GM21576 (cell line): ENCODE measurements around the gene ABCB6.
A peak's percentile ranks its signal among the peaks of the same experiment; 100 is the strongest.

Experiments
- ATAC-seq: cut with Tn5 transposase; IDR thresholded peaks from one replicate; pipeline ENCODE4 v1.9.1; 2021; ENCODE audit warnings: mild to moderate bottlenecking, moderate library complexity; ENCODE audit not compliant: unreplicated experiment

The ABCB6 gene

GRCh38 chr2:219171231-219171651, 47.5 kb downstream of the ABCB6 start:
- ATAC-seq = no peak

- ATAC-seq = no peak
Observed at GRCh38 chr2:219169930-219170654, 48.7 kb downstream of the ABCB6 start, which contains the start of gene SLC23A3. TSS of gene SLC23A3 (minus strand) at chr2:219170029. CDS start at chr2:219169984, 45 bp downstream.

- no peak for ATAC-seq
Observed at GRCh38 chr2:219168932-219169331, 49.8 kb downstream of the ABCB6 start.

GRCh38 chr2:219168526-219168925, 50.2 kb downstream of the ABCB6 start:
- ATAC-seq = no peak

- no peak for ATAC-seq
Observed at GRCh38 chr2:219167997-219168396, 50.8 kb downstream of the ABCB6 start.

GRCh38 chr2:219165058-219165911, 53.5 kb downstream of the ABCB6 start:
- ATAC-seq = no peak

- no peak for ATAC-seq
Observed at GRCh38 chr2:219163156-219163555, 55.6 kb downstream of the ABCB6 start.

GRCh38 chr2:219161097-219161496, 57.7 kb downstream of the ABCB6 start:
- no peak for ATAC-seq

- peak; percentile 82 for ATAC-seq
Observed at GRCh38 chr2:219160186-219161017, 58.4 kb downstream of the ABCB6 start, which contains the start of gene NHEJ1. TSS of gene NHEJ1 (minus strand) at chr2:219160815. CDS start at chr2:219158362, 2,453 bp downstream.
